ENCODE measurements around the gene CEP170. TPM values are rescaled to one million over a fixed set of nuclear protein-coding genes. Genes with fewer than 3 reads are reported as not detected.

CEP170 gene
- total RNA-seq, 1 experiment from 2014 or later, result 55.2 TPM

DNA sequence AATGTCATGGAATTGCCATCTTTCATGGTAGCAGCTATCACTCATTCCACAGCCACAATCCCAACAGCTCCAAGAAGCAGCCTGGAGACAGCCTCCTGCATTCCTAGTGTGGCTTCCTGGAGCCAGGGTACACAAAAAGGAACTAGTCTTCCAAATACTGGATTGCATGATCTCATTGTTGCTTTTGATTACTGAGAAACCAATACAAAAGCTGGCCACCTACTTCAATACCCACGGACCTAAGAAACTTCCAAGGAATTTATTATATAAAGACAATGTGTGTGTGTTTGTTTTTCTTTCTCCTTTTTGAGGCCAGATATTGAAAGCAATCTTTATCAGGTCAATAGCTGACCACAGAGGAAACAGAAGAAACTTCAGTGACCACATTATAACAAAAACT lies 25.6 kb downstream of the CEP170 start:
- intact Hi-C loops (cut with micrococcal nuclease), result no loop called here
- Histone ChIP-seq H4K20me1 (ENCODE audit: insufficient read depth) (no peaks in the 10 kb centered on the region), H3K4me3 (replicated peaks in 1 of 2; ENCODE audit: low read depth in 1 of 2, low read length in 2 of 2) (no peak overlapping the region), H3K9ac (ENCODE audit: low read length) (no peak overlapping the region), H3K4me2 (ENCODE audit: low read length) (no peak overlapping the region), H3K27ac (ENCODE audit: low read depth, low read length) (no peak overlapping the region), H3K9me3 (ENCODE audit: control insufficient read depth in 1 of 2, insufficient read depth in 1 of 2, low read depth in 1 of 2, low read length in 2 of 2) (peaks cover 13 to 26% of the 10 kb centered on the region in 2 experiments; a peak in 3 of 4 replicates), H3K36me3 (ENCODE audit: control insufficient read depth in 1 of 2, insufficient read depth in 2 of 2, low read length in 2 of 2) (0 out of 4 replicates have a peak, but pooled peaks cover 2 to 7% of the 10 kb centered on the region in 2 experiments), H3K4me1 (ENCODE audit: control insufficient read depth in 1 of 2, insufficient read depth in 2 of 2, low read length in 2 of 2) (no peaks in the 10 kb centered on the region), H3K9me2 (ENCODE audit: insufficient read depth) (no peaks in the 10 kb centered on the region), H2AFZ (ENCODE audit: low read depth, low read length, poor library complexity, severe bottlenecking) (no peak overlapping the region), H3K27me3 (ENCODE audit: insufficient read depth, low read length) (no peaks in the 10 kb centered on the region), H3K79me2 (ENCODE audit: insufficient read depth, low read length) (peaks cover 70% of the 10 kb centered on the region)
- no peak for ATAC-seq
- CTCF ChIA-PET, result no interaction called here
- TF ChIP-seq EGR1 (IDR thresholded peaks at IDR 0.05; ENCODE audit: low read depth) (no peak), SP1 (IDR thresholded peaks at IDR 0.05; ENCODE audit: low read depth) (no peak), CEBPB (IDR thresholded peaks at IDR 0.05; ENCODE audit: low read depth) (no peak), SIN3A (IDR thresholded peaks at IDR 0.05; ENCODE audit: low read depth) (no peak)
- TF ChIP-seq, protein P1, sequence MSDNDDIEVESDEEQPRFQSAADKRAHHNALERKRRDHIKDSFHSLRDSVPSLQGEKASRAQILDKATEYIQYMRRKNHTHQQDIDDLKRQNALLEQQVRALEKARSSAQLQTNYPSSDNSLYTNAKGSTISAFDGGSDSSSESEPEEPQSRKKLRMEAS (IDR thresholded peaks at IDR 0.05), result no peak
- no peak for DNase-seq (ENCODE audit: low read depth, low spot score)
- RAD21 ChIA-PET (ENCODE audit: low non-redundant PET in 1 of 2, low total read pairs in 2 of 2, uncharacterized antibody in 2 of 2, unreplicated experiment in 2 of 2), result no interaction called here
- POLR2A ChIA-PET, result no interaction called here
- BruUV-seq (replicated peaks), result no TSS peak

DNA sequence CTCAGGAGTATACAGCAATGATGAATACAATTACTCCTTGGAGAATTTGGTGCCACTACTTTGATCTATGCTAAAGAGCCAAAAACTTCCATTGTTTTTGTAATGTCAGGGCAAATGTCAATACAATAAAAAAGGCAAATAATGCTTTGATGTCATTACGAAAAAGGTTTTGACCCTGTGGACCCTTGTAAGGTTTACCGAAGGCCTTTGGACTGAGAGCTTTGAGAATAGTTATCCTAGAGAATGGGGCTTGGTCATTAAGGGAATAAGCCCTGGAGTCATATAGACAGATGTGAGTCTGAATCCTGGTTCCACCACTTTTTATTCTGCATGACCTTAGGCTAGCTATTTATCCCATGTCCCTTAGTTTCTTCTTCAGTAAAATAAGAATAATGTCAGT lies 27.5 kb downstream of the CEP170 start:
- Histone ChIP-seq H3K27ac (ENCODE audit: low read depth, low read length) (no peak overlapping the region), H3K4me2 (ENCODE audit: low read length) (no peak overlapping the region), H3K36me3 (ENCODE audit: control insufficient read depth in 1 of 2, insufficient read depth in 2 of 2, low read length in 2 of 2) (peaks cover 7 to 8% of the 10 kb centered on the region in 2 experiments; a peak in 1 of 4 replicates), H3K4me3 (replicated peaks in 1 of 2; ENCODE audit: low read depth in 1 of 2, low read length in 2 of 2) (no peak overlapping the region), H3K9ac (ENCODE audit: low read length) (no peak overlapping the region), H4K20me1 (ENCODE audit: insufficient read depth) (no peaks in the 10 kb centered on the region), H3K79me2 (ENCODE audit: insufficient read depth, low read length) (peaks cover 58% of the 10 kb centered on the region), H3K9me3 (ENCODE audit: control insufficient read depth in 1 of 2, insufficient read depth in 1 of 2, low read depth in 1 of 2, low read length in 2 of 2) (peaks cover 13 to 23% of the 10 kb centered on the region in 2 experiments; a peak in 2 of 4 replicates), H3K27me3 (ENCODE audit: insufficient read depth, low read length) (no peaks in the 10 kb centered on the region), H3K9me2 (ENCODE audit: insufficient read depth) (no peaks in the 10 kb centered on the region), H3K4me1 (ENCODE audit: control insufficient read depth in 1 of 2, insufficient read depth in 2 of 2, low read length in 2 of 2) (no peaks in the 10 kb centered on the region), H2AFZ (ENCODE audit: low read depth, low read length, poor library complexity, severe bottlenecking) (no peak overlapping the region)
- POLR2A ChIA-PET, result no interaction called here
- no peak for DNase-seq (ENCODE audit: low read depth, low spot score)
- no TSS peak for BruUV-seq (replicated peaks)
- TF ChIP-seq, protein P2, sequence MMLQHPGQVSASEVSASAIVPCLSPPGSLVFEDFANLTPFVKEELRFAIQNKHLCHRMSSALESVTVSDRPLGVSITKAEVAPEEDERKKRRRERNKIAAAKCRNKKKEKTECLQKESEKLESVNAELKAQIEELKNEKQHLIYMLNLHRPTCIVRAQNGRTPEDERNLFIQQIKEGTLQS (IDR thresholded peaks at IDR 0.05), result no peak
- TF ChIP-seq SRF (IDR thresholded peaks at IDR 0.05; ENCODE audit: low read depth), result no peak
- TF ChIP-seq FOSL1 (IDR thresholded peaks at IDR 0.05; ENCODE audit: low read depth), result no peak
- TF ChIP-seq YY1 (IDR thresholded peaks at IDR 0.05; ENCODE audit: extremely low read depth, insufficient replicate concordance, low read depth, low read length), result no peak
- TF ChIP-seq SP1 (IDR thresholded peaks at IDR 0.05; ENCODE audit: low read depth), result no peak
- no peak for TF ChIP-seq ZNF274 (IDR thresholded peaks at IDR 0.05; ENCODE audit: low read depth, low read length)
- no peak for TF ChIP-seq CTCF (IDR thresholded peaks at IDR 0.05 in 2 of 3, conservative IDR thresholded peaks at IDR 0.05 in 1 of 3; ENCODE audit: borderline replicate concordance in 1 of 3, insufficient read depth in 1 of 3, low read depth in 2 of 3, low read length in 2 of 3)
- no peak for TF ChIP-seq ZFX (IDR thresholded peaks at IDR 0.05)
- TF ChIP-seq EGR1 (IDR thresholded peaks at IDR 0.05; ENCODE audit: low read depth), result no peak
- TF ChIP-seq POLR2A (IDR thresholded peaks at IDR 0.05; ENCODE audit: borderline replicate concordance, extremely low read depth, insufficient read depth, insufficient read length), result no peak
- TF ChIP-seq POLR2AphosphoS5 (IDR thresholded peaks at IDR 0.05; ENCODE audit: low read depth, low read length), result no peak
- no peak for TF ChIP-seq RAD21 (IDR thresholded peaks at IDR 0.05; ENCODE audit: low read depth)
- no peak for TF ChIP-seq JUND (IDR thresholded peaks at IDR 0.05)
- no peak for TF ChIP-seq TCF7L2 (IDR thresholded peaks at IDR 0.05; ENCODE audit: borderline replicate concordance, extremely low read depth, insufficient read depth, insufficient read length)
- no peak for TF ChIP-seq CEBPB (IDR thresholded peaks at IDR 0.05; ENCODE audit: low read depth)
- ATAC-seq, result no peak
- intact Hi-C loops (cut with micrococcal nuclease), result no loop called here
- RAD21 ChIA-PET (ENCODE audit: low non-redundant PET in 1 of 2, low total read pairs in 2 of 2, uncharacterized antibody in 2 of 2, unreplicated experiment in 2 of 2), result no interaction called here
- CTCF ChIA-PET, result no interaction called here
